HG02610 (cell line): ENCODE results near the gene SNAP47.

Experiments used
- ATAC-seq: cut with Tn5 transposase; IDR thresholded peaks from one replicate; pipeline ENCODE4 v1.9.1; 2021; ENCODE audit warnings: mild to moderate bottlenecking, moderate library complexity; ENCODE audit not compliant: unreplicated experiment

SNAP47 gene

DNA sequence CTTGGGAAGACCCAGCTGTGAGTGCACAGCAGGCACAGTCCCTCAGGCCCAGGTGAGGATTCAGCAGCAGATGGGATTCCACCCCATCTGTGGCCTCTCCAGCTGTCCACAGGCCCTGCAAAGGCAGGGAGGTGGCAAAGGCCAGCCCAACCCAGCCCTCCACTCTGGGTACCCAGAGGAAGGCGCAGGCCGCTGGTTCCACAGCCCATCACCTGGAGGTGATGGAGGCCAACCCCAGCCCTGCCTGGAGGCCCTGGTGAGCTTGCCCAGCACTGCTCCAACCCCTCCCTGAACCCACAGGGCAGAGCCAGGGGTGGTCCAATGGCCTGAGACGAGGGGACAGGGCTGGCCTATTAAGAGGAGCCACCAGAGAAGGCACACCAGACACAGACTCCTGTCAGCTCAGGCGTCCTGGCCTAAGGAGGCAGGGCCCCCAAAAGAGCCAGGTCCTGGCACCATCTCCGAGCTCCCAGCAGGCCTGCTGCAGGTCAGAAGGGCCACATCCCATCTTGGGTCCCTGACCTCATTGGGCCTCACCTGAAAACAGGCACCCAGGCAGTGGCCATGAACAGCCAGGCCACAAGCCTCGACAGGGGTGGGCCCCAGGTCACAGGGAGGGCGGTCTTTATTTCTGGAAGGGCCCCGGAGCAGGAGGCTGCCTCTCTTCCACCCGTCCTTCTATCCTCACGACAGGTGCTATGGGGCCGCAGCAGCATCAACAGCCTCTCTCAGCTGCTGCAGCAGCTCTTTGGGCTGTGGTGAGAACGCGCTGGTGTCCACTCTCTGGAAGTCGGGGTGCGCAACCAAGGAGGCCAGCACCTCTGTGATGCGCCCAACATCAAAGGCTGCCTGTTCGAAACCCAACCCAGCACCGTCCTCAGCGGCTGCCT is 3.3 kb upstream of the SNAP47 start:
- no peak for ATAC-seq

DNA sequence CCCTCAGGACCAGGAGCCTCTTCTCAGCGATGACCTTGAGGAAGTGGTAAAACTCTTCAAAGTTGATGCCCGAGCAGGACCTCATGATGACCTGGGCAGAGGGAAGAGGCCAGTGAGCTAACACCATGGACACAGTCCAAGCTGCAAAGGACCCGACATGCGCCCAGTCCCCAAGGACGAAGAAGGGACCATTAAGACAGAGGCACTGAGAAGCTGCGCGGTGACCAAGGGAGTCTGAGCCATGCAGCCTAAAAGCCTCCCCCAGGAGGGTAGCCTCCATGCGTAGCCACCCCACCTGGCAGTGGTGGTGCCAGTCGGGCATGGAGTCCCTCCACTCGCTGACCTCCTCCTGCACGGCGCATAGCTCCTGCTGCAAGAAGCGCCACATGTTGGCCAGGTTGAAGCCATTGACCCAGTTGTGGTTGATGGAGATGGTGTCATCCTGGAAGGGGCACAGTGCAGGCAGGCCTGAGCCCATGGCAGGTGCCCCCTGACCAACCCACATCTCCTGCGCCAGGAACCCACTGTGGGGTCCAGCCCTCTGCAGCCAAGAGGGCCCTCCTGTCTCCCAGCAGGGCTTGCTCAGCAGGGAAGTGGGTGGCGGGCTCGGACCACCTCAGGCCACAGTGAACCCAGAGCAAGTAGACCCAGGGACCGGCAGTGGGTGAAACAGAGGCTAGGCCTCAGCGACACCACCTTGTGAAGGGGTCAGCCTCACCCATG is 2.5 kb upstream of the SNAP47 start:
- no peak for ATAC-seq

DNA sequence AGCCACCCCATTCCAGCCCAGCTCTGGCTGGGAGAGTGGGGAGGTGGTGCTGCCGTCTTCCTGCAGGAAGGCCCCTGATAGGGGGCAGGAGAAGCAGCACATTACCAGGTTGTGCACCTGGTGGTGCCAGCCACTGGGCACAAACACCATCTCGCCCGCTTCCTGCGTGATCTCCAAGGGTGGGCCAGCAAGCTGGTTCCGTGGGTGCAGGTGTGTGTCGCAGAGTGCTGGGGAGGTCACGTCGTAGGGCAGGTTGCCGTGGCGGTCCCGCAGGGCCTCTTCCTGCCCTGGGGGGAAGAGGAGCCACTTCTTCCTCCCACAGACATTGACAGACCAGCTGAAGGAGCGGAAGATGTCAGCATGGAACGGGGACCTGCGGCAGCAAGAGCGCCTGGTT is 1.9 kb upstream of the SNAP47 start:
- ATAC-seq, result no peak

DNA sequence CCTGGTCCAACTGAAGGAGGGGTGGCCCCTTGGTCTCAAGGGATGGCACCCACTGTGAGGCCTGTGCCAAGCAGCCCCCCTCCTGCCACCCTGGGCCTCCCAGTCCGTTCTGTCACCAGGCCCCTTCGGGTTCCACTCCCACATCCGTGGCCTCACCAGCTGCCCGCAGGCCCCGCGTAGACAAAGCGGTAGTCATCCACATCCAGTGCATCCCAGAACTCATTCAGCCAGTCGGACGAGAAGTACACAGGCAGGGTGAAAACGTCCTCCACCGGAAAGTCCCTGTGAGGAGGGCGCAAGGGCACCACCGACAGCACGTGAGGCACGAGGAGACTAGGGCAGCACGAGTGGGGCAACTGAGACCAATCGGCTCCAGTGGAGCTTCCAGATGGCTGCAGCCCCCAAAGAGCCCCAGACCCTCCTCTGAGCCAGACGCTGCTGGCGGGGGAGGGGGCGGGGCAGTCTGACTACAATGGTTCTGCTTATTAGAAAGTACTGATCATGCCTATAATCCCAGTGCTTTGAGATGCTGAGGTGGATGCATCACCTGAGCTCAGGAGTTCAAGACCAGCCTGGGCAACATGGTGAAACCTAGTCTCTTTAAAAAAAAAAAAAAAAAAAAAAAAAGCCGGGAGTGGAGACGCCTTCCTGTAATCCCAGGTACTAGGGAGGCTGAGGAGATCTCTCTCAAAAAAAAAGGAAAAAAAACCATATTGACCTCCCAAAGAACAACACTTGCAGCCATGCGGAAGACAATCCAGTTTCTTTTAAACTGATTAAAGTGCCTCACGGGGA is 1.3 kb upstream of the SNAP47 start:
- no peak for ATAC-seq

DNA sequence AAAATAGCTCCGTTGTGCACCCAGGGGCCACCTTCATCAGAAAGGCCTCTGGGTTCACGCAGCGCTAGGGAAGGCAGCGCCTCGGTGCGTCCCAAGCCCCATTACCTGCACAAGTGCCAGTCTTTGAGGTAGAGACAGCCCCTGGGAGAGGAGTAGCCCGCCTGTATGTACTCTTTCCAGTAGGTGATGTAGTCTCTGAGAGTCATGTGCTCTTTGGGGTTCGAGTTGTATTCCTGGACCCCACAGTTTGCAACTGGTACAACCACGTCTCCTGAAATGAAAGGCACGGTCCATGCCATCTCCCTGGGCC is 734 bp upstream of the SNAP47 start:
- ATAC-seq, result no peak

DNA sequence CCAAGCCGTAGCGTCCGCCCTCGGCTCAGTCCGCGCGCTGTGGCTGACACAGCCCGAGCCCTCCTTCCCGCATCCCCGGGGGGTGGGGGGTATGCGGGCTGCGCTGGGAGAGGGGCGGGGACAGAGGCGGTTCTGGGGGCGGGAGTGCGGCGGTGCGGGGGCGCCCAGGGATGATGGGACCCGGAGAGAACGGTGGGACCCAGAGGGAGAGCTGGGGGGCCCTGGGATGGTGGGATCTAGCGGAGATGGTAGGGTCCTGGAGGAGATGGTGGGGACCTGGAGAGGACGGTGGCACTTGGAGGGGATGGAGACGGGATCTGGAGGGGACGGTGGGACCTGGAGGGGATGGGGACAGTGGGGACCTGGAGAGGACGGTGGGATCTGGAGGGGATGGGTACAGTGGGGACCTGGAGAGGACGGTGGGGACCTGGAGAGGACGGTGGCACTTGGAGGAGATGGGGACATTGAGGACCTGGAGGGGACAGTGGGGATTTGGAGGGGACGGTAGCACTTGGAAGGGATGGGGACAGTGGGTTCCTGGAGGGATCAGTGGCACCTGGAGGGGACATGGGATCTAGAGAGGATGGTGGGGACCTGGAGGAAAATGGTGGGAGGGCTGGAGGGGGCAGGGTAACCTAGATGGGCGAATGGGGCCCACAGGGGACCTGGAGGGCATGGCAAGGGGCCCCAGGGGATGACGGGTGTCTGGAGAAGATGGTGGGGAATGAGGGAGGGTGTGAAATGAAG is 477 bp downstream of the SNAP47 start:
- no peak for ATAC-seq

DNA sequence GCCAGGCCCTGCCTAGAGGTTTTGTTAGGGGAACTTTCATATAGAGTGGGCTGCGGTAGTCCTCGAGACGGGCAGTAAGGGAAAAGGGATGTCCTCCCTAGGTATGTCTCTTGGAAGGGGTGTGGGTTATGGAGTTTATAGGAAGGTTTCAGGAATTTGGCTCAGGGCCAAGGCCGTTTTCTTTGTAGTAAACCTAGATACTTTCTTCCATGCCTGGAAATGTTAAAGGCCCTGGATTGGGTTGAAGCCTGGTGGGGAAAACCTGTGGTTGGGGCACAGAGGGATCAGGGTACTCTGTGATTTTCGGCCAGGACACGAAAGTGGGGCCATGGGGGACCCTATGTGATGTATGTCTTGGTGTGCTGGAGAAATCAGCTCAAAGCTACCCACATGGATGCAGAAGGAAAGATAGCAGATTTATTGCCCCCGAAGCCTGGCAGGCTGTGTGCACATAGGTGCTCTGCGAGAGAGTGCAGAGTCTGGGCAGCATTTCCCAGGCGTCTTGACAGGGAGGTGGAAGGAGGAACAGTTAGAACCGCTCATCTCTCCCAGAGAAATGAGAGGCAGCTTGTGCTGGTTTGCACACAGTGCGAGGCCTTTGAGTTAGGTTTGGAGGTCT is 1.7 kb downstream of the SNAP47 start:
- ATAC-seq, result no peak

DNA sequence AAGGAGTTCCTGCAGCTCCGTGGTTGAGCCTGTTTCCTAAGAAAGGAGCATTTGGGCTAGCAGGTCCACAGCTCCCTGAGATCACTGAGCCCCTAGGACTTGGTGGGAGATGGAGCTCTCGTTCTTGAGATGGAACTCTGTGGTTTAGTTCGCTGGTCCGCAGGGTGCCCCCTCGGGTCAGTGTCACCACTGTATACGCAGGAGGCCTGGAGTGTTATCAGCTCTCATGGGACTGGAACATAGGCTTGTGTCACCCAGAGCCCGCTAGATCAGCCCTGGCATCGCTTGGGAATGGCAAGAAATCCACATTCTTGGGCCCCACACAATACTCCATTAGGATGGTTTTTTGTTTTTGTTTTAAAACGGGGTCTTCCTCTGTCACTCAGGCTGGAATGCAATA is 3.6 kb downstream of the SNAP47 start:
- ATAC-seq, result no peak

DNA sequence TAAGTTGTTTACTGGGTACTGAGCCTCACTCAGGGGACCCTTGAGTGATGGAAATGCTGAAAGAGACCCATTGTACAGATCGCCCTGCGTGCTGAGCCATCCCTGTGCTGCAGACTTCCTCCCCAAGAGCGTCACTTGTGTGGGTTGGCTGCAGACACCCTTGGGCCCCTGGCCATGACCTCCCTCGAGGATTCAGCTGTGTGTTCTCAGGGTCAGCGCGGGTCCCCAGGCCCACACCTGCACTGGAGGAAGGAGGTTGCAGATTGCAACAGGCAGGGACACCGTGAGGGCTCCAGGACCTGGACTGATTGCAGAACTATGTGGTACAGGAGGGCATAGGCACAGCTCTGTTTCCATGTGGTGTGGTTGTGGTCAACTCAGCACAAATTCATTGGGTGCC is 4.4 kb downstream of the SNAP47 start:
- no peak for ATAC-seq

DNA sequence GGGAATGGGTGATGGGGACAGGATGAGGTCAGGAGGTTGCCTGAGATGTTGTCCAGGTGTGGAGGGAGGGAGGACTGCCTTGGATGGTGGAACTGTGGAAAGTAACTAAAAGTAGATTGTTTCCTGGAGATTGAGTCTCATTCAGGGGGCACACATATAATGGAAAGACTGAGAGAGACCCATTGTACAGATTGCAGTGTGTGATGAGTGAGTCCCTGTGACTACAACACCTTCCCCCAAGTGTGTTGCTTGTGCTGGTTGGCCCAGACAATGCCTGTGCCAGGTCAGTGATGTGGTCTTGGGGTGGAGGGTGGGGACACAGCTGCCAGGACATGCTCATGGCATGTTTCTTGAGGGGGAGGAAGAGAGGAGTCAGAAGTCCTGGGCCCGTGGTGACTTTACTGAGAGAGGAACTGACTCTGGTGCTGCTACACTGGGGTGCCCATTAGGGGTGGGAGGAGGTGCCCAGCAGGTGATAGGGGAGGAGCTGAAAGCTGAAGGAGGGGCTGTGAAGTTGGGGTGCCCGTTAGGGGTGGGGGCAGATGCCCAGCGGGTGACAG is 5.2 kb downstream of the SNAP47 start:
- no peak for ATAC-seq

DNA sequence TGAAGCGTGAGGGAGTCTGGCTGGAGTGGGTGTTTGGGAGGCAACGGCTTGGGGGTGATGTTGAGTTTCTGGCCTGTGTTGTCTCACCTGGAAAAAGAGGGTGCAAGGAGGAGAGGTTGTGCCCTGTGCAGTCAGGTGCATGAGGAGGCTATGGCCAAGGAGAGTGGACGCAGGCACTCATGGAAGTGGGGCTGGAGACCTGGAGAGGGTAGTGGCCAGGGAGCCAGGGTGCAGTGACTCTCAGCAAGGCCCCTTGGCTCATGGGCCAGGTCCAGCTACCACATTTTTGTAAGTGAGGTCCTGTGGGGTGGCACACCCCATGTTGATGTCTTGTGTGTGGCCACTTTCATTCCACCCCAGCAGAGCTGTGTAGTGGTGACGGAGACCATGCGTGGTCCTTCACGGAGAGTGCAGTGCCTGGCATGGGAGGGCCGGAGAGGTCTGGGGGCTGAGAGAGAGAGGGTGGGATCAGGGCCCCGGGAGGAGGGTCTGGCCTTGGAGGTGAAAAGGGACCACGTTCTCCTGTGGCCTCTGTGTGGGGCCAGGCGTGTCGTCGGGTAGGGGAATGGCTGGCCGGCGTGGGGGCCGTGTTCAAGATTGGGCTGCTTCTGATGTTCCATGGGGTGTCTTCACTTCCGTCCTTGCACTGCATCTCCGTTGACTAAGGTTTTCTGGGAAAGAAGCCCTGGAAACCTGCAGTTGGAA is 6.1 kb downstream of the SNAP47 start:
- no peak for ATAC-seq

DNA sequence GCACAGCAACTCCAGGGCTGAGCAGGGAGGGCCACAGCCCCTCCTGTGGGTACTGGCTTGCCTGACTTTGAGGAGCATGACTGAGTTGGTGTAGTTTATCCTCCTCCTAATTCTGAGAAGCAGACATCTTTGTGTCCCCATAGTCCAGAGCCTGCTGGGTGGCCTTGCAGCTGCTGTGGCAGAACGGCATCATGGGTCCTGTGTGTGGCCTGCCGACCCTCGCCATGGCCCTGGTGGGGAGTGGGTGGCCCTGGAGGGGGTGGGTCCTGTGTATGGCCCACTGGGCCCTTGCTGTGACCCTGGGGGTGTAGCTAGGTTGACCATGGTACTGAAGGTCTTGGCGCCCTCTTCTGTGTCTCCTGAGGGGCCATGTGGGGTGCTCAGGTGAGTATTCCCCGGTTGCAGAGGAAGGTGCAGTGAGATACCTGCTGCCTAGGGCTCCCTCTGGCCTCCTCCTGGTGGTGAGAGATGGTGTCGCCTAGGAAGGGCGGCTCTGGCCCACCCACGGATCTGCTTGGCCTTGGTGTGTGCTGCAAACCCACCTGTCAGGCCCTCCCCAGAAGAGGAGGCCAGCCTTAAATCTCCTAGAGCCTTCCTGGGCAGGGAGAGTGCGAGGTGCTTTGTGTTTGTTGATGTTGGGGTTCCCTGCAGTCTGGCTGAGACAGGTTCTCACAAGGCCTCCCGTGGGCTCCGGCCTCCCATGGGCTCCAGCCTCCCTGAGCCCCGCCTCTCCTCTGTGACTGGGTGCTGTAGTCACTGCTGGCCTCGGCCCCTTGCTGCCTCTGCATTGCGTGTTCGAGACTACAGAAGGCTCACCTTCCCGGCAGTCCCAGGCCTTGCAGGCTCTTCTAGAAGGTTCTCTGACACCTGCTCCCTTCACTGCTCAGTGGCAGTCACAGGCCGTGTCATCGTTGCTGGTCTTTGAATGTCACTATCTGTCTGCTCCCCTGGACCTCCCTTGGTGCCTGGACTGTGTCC is 7.8 kb downstream of the SNAP47 start:
- no peak for ATAC-seq

DNA sequence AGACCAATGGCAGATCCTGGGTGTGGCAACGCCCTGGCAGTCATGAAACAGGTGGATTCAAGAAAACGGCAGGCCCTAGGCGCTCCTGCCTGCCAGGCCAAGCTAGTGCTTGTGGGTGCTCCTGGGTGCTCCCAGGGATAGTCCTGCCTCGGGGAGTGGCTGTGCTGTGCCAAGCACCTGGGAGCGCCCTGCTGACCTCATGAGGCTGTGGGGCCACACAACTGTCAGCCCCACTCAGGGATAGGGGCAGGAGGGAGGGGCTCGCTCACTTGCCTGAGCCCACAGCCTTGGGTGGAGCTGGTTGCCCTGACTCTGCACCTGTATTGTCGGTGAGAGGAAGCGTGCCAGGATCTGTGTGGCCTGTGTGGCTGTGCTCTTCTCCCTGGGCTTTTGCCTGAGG is 9.4 kb downstream of the SNAP47 start:
- no peak for ATAC-seq

DNA sequence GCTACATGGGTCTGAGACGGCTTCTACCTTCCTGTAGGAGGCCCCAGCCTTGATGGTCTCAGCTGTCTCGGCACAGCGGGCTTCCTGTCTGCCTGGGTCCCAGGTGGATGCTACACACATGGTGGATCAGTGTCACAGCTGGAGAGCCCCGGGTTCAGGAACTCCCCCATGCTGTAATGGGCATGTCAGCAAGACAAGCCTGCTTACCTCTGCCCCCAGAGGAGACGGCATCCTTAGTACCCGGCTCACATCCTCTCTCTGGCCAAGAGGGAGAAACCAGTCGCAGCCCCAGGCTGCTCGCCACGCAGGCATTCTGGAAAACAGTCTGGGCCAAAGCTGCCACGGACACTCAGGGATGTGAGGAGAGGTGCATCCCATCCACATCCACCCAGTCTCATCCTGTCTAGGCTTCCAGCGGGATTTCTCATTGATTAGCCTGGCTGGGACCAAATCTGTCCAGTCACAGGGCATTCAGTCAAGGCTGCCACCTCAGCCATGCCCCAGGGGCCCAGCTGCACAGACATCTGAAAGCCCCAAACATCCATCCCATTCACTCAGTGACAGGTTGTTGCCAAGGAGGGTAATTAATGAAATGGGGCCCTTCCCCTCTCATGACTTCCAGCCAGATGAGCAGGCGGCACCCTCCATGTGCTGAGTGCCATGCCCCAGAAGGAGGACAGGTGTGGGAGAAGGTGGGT is 10.5 kb downstream of the SNAP47 start:
- no peak for ATAC-seq

DNA sequence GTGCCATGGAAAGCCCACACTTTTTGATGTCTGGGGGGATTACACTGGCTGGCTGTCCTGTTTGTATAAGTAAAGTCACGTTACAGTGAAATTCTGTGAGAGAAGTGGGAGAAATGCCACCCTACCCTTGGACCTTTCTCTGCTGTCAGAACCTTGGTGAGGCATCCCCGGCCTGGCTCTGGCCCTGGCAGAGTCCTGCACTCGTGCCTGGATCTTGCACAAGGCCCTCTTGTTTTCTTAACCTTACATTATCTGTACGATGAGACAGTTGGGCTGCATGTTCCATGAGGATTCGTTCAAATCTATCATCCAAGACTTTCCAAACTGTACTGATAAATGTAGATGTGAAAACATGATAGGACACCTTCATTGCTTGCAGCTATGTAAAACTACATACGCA is 11.4 kb downstream of the SNAP47 start:
- ATAC-seq, result no peak

DNA sequence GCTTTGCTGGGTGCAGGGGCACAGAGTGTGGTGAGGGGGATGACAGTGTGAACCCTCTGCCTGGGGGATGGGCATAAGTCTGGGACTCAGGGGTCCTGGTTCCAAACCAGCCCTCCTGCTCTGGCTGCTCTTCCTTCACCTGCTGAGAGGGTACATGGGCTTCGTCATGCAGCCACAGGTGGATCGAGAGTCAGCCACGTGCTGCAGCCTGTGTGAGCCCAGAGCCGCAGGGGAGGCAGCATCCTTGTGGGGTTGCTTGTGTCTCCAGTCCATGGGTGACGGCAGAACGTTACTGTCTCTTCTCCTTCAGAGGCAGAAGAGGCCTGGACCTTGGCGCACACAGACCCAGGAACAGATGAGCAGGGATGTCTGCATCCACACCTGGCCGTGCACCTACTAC is 12.1 kb downstream of the SNAP47 start:
- ATAC-seq, result no peak

DNA sequence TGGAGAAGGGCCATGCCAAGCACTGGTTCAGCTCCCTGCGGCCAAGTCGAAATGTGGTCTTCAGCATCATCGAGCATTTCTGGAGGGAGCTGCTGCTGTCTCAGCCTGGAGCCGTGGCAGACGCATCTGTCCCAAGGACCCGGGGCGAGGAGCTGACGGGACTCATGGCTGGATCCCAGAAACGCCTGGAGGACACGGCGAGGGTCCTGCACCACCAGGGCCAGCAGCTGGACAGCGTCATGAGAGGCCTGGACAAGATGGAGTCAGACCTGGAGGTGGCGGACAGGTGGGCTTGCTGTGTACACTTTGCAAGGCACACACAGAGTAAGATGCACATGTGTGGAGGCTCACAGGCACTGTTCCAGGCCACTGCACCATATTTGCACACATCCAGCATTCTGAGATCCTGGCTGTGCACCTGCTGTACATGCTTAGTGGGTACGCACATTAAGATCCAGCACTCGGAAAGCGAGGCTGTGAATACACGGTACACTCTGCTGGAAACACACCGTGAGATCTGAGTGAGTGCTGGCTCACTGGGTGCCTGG is 12.8 kb downstream of the SNAP47 start:
- ATAC-seq, result no peak
